CD4-positive, alpha-beta T cell treated with Interleukin-12 subunit alpha and Interleukin-12 subunit beta, for 1 hour (primary cell): ENCODE results near the gene PCDH9.
"Not testable (repeated sequence)": the region's sequence is repeated elsewhere in the genome, so short reads cannot be mapped to it uniquely, and the experiment has no call there.

Source experiments
- DNase-seq: peaks from one replicate; pipeline ENCODE4 v3.0.0-alpha.2; 2020

The PCDH9 gene

DNA sequence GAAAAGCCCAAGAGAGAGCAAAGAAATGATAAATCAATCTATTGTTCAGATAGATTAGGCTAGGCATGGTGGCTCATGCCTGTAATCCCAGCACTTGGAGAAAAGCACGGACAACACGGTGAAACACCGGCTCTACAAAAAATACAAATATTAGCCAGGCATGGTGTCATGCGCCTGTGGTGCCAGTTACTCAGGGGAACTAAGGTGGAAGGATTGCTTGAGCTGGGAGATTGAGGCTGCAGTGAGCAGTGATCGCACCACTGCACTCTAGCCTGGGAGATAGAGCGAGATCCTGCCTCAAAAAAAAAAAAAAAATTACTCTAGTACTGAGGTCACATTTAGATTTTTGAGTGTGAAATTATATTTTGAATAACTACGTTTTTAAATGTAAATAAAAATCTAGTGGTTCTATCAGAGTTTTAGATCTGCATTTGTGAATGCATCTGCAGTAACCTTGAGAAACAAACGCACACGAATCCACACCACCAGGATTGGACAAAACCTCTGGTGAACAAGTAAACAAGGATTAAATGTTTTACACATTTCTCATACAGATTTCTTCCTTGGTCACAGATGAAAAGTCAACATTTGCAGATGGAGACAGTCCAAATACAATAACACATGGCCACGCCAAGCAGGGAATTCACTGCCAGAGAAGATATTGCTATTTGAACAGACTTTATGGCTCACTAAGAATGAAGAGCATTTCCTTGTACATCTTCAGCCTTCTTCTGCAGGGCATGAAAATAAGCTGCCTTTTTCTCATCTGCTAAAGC lies 917.6 kb downstream of the PCDH9 start:
- DNase-seq: no peak

DNA sequence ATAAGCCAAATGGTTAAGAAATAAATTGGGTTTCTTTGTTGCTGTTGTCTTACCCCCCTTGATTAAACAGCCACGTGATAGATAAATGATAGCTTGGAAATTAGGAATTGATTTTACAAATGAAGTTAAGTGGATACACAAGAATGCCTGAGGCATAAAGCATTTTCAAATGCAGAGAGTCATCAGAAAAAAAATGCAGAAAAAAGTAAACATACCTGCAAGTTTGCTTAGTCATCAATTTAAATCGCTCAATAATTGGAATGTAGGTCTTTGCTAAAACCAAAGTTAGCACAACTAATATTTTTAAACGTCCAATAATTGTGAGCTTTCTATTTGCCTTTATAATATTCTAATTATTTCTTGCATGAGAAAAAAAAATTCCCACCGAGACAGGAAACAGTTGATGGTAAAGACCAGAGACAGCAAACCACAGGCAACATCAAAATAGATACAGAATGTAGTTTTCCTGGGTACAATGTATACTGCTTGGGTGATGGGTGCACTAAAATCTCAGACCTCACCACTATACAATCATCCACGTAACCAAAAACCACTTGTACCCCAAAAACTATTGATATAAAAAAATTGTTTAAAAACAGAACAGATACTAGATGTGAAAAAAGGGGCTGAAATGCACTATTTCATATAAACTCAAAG lies 924.0 kb downstream of the PCDH9 start:
- DNase-seq: no peak

DNA sequence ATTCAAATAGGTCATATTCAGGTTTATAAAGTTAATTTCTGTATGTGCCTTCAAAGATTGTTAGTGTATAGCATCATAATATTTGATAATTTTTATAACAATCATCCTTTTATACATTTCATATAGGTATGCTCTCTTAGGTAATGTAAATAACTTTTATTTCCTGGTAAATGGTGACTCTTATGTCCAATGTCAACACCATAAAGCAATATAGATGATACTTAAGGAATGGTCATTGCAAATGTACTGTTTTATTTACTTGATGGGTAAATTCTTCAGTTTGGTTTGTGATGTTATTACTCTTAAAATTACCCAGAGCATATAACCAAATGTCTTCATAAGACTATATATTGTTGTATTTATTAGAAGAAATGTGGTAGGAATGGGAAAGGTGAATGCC lies 928.7 kb downstream of the PCDH9 start:
- DNase-seq: no peak

DNA sequence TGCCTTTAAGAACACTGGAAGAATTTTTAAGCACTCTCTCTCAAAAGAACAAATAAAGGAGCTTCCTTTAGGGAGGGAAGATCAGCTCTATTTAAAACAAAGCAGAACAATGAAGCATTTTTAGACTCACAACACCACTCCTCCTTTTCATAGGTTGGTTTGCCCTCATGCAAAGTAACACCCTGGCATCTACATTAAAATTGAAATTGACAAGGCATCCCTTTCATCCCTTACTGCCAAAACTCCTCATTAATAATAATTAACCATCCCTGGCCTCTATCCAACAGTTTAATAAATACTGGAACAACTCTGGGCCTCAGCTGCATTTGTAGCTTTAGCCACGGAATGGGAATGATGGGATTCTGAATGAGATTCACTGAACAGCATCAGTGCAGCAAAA lies 929.1 kb downstream of the PCDH9 start:
- DNase-seq: no peak

DNA sequence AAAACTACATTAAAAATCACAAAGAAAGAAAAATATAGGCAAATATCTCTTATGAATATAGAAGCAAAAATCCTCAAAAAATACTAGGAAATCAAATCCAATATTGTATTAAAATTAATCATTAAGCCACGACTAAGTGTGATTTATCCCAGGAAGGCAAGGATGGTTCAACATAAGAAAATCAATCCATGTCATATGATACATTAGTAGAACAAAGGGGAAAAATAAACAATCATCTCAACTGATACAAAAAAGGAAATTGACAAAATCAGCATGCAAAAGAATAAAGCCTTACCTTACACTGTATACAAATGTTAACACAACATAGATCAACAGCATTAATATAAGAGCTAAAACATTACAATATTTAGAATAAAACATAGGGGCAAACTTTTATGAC lies 933.3 kb downstream of the PCDH9 start:
- no peak for DNase-seq

DNA sequence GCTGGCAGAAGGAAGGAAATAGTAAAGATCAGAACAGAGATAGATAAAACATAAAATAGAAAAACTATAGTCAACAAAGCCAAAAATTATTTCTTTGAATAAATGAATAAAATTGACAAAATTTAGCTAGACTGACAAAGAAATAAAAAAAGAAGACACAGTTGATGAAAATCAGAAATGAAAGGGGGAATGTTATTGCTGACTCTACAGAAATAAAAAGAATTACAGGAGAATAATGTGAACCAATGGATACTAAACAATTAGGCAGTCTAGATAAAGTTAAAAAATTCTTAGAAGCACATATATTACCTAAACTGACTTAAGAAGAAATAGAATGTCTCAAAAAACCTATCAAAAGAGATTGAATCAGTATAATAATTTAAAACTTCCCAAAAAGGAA lies 933.8 kb downstream of the PCDH9 start:
- DNase-seq: no peak

DNA sequence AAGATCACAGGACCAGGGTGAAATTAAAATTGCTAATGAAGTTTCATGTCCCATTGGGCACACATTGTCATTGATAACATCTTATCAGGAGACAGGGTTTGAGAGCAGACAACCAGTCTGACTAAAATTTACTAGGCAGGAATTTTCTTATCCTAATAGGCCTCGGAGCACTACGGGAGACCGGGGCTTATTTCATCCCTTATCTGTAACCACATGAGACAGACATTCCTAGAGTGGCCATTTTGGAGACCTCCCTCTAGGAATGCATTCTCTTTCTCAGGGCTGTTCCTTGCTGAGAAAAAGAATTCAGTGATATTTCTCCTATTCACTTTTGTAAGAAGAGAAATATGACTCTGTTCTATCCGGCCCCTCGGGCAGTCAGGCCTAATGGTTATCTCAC lies 943.3 kb downstream of the PCDH9 start:
- not testable (repeated sequence) for DNase-seq

DNA sequence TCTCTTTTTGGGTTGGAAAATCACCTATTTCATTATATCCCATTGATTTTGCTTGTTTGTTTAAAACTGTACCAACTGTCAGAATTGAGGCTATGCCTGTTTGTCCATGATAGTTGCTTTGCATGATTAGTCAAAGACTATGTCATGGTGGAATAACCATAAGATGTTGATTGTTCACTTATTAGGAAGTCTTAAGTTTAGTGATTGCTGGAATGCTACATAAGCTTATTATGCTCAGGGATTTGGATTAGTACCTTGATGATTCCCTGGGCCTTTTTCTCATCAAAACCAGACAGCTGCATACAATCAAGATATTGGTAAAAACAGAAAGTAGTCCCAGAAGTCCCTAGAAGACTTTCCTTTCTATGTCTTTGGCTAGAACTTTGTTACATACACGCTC lies 954.7 kb downstream of the PCDH9 start:
- no peak for DNase-seq

DNA sequence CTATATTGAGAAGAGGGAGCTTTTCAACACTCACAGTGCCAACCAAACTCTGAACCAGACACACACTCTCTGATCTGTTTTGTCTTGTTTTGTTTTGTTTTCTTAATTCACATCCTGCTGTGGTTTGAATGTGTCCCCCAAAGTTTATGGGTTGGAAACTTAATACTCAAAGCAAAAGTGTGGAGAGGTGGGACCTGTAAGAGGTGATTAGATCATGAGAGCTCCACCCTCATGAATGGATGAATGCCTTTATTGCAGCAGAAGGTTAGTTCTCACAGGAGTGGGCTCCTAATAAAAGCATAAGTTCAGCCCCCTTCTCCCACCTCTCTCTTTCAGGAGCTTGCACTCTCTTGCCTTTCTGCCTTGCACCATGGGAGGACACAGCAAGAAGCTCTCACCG lies 957.1 kb downstream of the PCDH9 start:
- no peak for DNase-seq

DNA sequence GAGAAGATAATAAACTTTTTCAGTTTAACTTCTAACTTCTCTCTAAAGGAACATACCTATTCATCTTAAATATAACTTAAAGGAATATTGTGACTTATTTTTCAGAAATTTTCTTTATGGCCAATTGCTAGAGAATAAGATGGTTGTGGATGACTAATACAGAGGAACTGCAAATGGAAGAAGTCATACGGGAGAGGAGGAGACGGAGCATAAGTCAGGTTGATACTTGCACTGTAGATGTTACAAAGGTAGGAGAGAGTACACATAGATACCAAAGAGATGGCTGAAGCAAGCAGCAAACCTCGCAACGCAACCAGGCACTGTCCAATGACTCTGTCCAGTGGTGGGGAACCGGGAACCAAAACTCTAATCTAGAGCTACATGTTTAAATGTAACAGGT lies 963.4 kb downstream of the PCDH9 start:
- no peak for DNase-seq

DNA sequence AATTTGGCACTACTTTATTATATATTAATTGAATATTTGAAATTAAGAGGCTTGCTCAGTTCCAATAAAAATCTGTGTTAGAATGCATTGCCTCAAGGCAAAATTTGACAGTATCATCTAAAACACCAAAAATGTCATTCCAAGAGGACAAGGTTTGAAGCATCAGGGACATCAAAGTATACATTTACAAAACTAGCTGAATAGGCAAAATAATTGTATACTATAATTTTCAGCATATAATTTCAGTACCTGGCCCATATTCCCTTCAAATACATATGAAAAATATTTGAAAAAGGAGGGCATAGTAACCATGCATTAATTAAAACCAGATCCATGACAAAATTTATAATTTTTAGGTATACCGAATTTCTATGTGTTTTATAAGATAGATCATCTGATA lies 963.8 kb downstream of the PCDH9 start:
- no peak for DNase-seq

DNA sequence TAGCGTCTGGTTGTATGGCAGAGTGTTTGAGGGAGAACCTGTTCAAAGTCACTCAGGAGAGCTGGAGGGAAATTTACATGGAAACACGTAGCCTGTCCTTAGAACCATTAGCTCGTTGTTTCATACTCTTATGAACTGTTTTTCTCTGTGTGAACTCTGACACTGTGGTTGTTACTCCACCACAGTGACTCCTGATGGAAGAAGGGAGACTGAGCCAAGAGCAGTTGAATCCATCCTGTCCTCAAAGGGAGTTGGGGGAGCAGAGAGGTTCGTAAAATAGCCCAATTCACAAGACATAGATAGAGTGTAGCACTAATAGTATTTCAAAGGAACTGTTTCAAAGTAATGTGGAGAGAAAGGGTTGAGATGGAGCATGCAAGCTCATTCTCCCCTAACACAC lies 964.8 kb downstream of the PCDH9 start:
- DNase-seq: no peak

DNA sequence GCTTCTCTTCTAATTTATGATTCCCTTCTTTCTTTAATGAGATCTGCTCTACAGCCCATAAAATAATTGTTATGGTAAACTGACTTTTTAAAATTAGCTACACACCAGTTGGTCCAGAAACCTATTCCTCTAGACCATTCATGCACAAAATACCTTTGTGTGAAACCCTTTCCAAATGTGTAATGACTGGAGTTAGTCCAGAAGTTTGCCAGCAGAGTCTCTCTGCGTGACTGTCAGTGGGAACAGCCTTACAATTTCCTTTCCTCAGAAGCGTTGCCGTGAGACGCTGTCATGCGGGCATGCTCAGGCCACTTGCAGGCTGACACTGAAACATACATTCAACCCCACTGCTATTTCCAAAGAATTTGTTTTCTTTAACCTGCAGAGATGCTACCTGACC lies 965.2 kb downstream of the PCDH9 start:
- DNase-seq: no peak

DNA sequence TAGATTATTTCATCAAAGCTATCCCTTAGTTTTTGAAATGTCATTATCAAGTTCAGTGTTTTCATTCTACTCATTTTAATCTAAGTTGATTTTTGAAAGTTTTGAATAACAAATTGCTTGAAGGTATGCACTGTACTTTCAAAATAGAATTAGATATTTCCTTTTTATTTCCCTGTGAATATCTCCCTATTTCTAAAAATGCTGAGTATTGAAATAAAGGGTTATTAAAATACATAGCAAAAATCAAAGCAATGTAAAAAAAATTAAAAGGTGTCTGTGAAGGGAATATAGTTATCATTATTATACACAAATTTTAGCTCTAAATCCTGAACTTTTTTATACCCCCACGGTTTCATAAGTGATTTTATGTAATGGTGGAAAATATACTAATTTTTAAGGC lies 967.8 kb downstream of the PCDH9 start:
- DNase-seq: no peak

DNA sequence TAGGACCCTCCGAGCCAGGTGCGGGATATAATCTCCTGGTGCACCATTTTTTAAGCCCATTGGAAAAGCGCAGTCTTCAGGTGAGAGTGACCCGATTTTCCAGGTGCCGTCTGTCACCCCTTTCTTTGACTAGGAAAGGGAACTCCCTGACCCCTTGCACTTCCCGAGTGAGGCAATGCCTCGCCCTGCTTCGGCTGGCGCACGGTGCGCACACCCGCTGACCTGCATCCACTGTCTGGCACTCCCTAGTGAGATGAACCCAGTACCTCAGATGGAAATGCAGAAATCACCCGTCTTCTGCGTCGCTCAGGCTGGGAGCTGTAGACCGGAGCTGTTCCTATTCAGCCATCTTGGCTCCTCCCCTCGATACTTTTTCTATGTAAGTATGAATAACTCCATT lies 970.7 kb downstream of the PCDH9 start:
- DNase-seq: not testable (repeated sequence)
